ENCODE measurements around the gene MRPS9. TPM values are rescaled to one million over a fixed set of nuclear protein-coding genes. Genes with fewer than 3 reads are reported as not detected.

MRPS9 gene
- total RNA-seq, 1 experiment from 2014 or later = 68.6 TPM

DNA sequence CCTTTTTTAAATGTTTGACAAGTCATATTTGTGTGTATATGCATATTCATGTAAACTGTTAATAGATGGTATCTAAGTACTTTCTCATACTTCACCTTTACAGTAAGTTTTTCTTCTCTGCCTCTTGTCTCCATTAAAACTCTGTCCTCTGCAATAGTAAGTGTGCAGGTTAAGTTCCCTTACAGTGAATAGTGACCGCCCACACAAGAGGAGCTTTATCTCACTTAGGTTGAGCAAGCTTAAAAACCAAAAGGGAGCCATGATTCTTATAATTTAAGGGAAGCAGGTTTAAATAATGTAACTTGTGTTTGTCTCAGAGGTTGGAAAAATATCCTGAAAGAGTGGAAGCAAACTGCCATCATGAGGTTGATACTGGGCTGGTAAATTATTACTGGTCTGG lies 61.3 kb downstream of the MRPS9 start:
- Mint-ChIP-seq H3K4me1 (ENCODE audit: low read depth, unreplicated experiment) (peaks cover 18% of the 10 kb centered on the region), H3K9me3 (ENCODE audit: unreplicated experiment) (no peaks in the 10 kb centered on the region), H3K27ac (ENCODE audit: unreplicated experiment) (no peak overlapping the region), H3K27me3 (ENCODE audit: insufficient read depth, unreplicated experiment) (no peaks in the 10 kb centered on the region), H3K4me3 (ENCODE audit: unreplicated experiment) (no peak overlapping the region), H3K36me3 (ENCODE audit: insufficient read depth, unreplicated experiment) (peaks cover 35% of the 10 kb centered on the region)
- TF ChIP-seq, protein P1, sequence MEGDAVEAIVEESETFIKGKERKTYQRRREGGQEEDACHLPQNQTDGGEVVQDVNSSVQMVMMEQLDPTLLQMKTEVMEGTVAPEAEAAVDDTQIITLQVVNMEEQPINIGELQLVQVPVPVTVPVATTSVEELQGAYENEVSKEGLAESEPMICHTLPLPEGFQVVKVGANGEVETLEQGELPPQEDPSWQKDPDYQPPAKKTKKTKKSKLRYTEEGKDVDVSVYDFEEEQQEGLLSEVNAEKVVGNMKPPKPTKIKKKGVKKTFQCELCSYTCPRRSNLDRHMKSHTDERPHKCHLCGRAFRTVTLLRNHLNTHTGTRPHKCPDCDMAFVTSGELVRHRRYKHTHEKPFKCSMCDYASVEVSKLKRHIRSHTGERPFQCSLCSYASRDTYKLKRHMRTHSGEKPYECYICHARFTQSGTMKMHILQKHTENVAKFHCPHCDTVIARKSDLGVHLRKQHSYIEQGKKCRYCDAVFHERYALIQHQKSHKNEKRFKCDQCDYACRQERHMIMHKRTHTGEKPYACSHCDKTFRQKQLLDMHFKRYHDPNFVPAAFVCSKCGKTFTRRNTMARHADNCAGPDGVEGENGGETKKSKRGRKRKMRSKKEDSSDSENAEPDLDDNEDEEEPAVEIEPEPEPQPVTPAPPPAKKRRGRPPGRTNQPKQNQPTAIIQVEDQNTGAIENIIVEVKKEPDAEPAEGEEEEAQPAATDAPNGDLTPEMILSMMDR (IDR thresholded peaks at IDR 0.05; ENCODE audit: insufficient read depth in 1 of 2, low read depth in 1 of 2, low read length in 1 of 2, severe bottlenecking in 1 of 2, unreplicated experiment in 1 of 2) = no peak
- Histone ChIP-seq H3K4me3 (ENCODE audit: low read depth, low read length) (no peak overlapping the region), H3K4me1 (peaks cover 11% of the 10 kb centered on the region), H3K9me3 (no peaks in the 10 kb centered on the region), H3K36me3 (ENCODE audit: control insufficient read depth, insufficient read depth, low read length) (no peaks in the 10 kb centered on the region), H3K27me3 (replicated peaks; ENCODE audit: control insufficient read depth, insufficient read depth, low read length) (no peaks in the 10 kb centered on the region)
- no TSS peak for BruUV-seq (replicated peaks)
- ChIA-PET CTCF (no interaction called here), POLR2A (no interaction called here)
- no peak for DNase-seq
- intact Hi-C loops (cut with micrococcal nuclease; ENCODE audit: unreplicated experiment) = no loop called here

DNA sequence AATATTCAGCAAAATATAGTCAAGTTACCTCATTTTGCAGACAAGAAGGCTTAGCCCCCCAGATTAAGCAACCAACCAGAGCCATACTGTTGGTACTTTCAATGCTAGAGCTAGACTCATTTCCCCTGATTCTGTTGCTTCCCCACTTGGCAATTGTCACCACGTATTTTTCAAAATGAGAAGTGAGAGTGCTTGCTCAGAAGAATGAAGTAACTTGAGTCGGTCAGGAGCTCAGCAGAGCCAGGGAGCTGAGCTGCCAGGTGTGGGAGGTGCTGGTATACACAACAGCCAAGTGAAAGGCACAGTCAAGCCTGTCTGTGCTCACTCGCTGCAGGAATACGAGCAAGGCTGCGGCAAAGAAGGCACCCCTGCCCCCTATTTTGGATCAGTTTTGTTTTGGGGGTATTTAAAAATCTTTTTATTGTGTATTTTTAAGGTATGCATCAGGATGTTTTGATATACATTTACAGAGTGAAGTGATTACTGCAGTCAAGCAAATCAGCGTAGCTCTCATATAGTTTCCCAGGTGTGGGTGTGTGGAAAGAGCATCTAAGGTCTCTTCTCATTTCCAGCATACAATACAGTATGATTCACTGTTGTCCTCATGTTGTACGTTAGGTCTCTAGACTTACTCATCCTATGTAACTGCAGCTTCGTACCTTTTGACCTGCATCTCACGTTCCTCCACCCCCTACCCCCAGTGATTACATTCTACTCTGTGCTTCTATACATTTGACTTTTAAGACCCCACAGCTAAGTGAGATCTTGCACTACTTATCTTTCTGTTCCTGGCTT lies 62.4 kb downstream of the MRPS9 start:
- TF ChIP-seq, protein P1 (IDR thresholded peaks at IDR 0.05; ENCODE audit: insufficient read depth in 1 of 2, low read depth in 1 of 2, low read length in 1 of 2, severe bottlenecking in 1 of 2, unreplicated experiment in 1 of 2) = no peak
- Histone ChIP-seq H3K27me3 (replicated peaks; ENCODE audit: control insufficient read depth, insufficient read depth, low read length) (no peaks in the 10 kb centered on the region), H3K4me1 (peaks cover 18% of the 10 kb centered on the region), H3K9me3 (no peaks in the 10 kb centered on the region), H3K36me3 (ENCODE audit: control insufficient read depth, insufficient read depth, low read length) (no peaks in the 10 kb centered on the region), H3K4me3 (ENCODE audit: low read depth, low read length) (no peak overlapping the region)
- BruUV-seq (replicated peaks) = no TSS peak
- Mint-ChIP-seq H3K4me1 (ENCODE audit: low read depth, unreplicated experiment) (peaks cover 18% of the 10 kb centered on the region), H3K27me3 (ENCODE audit: insufficient read depth, unreplicated experiment) (no peaks in the 10 kb centered on the region), H3K9me3 (ENCODE audit: unreplicated experiment) (no peaks in the 10 kb centered on the region), H3K36me3 (ENCODE audit: insufficient read depth, unreplicated experiment) (peaks cover 35% of the 10 kb centered on the region), H3K27ac (ENCODE audit: unreplicated experiment) (no peak overlapping the region), H3K4me3 (ENCODE audit: unreplicated experiment) (no peak overlapping the region)
- ChIA-PET POLR2A (no interaction called here), CTCF (interaction anchor here (0.5 kb wide), 1 partner anchor 138 kb away, joined by 3 read pairs; no protein-coding TSS in a partner anchor)
- DNase-seq = no peak
- intact Hi-C loops (cut with micrococcal nuclease; ENCODE audit: unreplicated experiment) = no loop called here

DNA sequence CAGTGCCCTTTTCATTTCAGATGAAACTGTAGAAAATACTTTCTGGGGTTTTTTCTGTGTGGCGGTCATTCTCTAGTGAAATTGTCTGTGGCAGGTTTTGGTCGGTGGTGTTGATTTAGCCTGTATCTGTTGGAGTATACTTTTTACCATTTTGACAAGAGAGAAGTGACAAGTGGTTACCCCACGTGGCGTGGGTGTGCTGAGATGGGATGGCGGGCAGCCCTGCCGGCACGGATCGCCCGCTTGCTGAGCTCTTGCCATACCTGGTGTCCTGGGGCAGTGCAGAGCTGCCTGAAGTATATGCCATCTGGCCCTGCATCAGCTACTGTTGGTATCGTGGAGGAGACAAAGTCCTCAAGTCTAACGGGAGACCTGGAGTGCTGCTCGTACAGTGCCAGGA lies 64.1 kb downstream of the MRPS9 start:
- DNase-seq = no peak

More for the DNA sequence above, 64.1 kb downstream of the MRPS9 start:
- H3K4me3 ChIP-seq (ENCODE audit: low read depth, low read length) = no peak overlapping the region
- H3K9me3 ChIP-seq = no peaks in the 10 kb centered on the region
- peaks cover 18% of the 10 kb centered on the region for H3K4me1 ChIP-seq
- Mint-ChIP-seq H3K36me3 (ENCODE audit: insufficient read depth, unreplicated experiment) (peaks cover 35% of the 10 kb centered on the region), H3K4me1 (ENCODE audit: low read depth, unreplicated experiment) (peaks cover 26% of the 10 kb centered on the region), H3K4me3 (ENCODE audit: unreplicated experiment) (peak overlapping the region; percentile 49), H3K27ac (ENCODE audit: unreplicated experiment) (peak overlapping the region; percentile 81), H3K9me3 (ENCODE audit: unreplicated experiment) (no peaks in the 10 kb centered on the region), H3K27me3 (ENCODE audit: insufficient read depth, unreplicated experiment) (no peaks in the 10 kb centered on the region)
- CTCF ChIA-PET = no interaction called here
- intact Hi-C loops (cut with micrococcal nuclease; ENCODE audit: unreplicated experiment) = loop anchor here (2.0 kb wide), 1 partner anchor 65 kb away; no protein-coding TSS in a partner anchor
- no peaks in the 10 kb centered on the region for H3K27me3 ChIP-seq (replicated peaks; ENCODE audit: control insufficient read depth, insufficient read depth, low read length)
- TF ChIP-seq, protein P1 (IDR thresholded peaks at IDR 0.05; ENCODE audit: insufficient read depth in 1 of 2, low read depth in 1 of 2, low read length in 1 of 2, severe bottlenecking in 1 of 2, unreplicated experiment in 1 of 2) = no peak
- POLR2A ChIA-PET = no interaction called here
- no peaks in the 10 kb centered on the region for H3K36me3 ChIP-seq (ENCODE audit: control insufficient read depth, insufficient read depth, low read length)
- BruUV-seq (replicated peaks) = no TSS peak
